CD14-positive monocyte (primary cell): ENCODE data around the gene NTNG2. TPM values are rescaled to one million over a fixed set of nuclear protein-coding genes. Genes with fewer than 3 reads are reported as not detected.
A peak's percentile ranks its signal among the peaks of the same experiment; 100 is the strongest.

Experiments used
- DNase-seq, 3 donors: peaks; one replicate each; pipeline ENCODE4 v3.0.0-alpha.2; 2011 to 2022
- H2AFZ ChIP-seq: 2 replicates; pipeline ENCODE4 v1.6.0; 2012; ENCODE audit warnings: mild to moderate bottlenecking, low read depth, low read length, inconsistent platforms; ENCODE audit not compliant: insufficient read depth, poor library complexity, severe bottlenecking
- H3K27ac ChIP-seq, 2 donors: 1 replicate in 1 of 2; 2 replicates in 1 of 2; pipeline ENCODE4 v1.5.1; 2012 to 2013; ENCODE audit warnings: low read length in 2 of 2, control low read depth in 1 of 2, inconsistent platforms in 1 of 2, low read depth in 1 of 2, mild to moderate bottlenecking in 1 of 2
- H3K27me3 ChIP-seq, 2 donors: one replicate each; pipeline versions ENCODE4 v1.6.0 to v1.6.1; 2011 to 2013; ENCODE audit warnings: low read length in 2 of 2; ENCODE audit not compliant: control insufficient read depth in 2 of 2, insufficient read depth in 2 of 2
- H3K36me3 ChIP-seq, 2 donors: replicated peaks in 1 of 2; 1 replicate in 1 of 2; 2 replicates in 1 of 2; pipeline versions ENCODE4 v1.5.1 to v1.6.1; 2012 to 2013; ENCODE audit warnings: low read length in 2 of 2, control low read depth in 1 of 2, inconsistent platforms in 1 of 2, mild to moderate bottlenecking in 1 of 2; ENCODE audit not compliant: insufficient read depth in 2 of 2, control insufficient read depth in 1 of 2
- H3K4me1 ChIP-seq, 2 donors: 1 replicate in 1 of 2; 2 replicates in 1 of 2; pipeline versions ENCODE4 v1.5.1 to v1.6.1; 2012 to 2013; ENCODE audit warnings: low read length in 2 of 2, control low read depth in 1 of 2, inconsistent platforms in 1 of 2, mild to moderate bottlenecking in 1 of 2, moderate library complexity in 1 of 2; ENCODE audit not compliant: insufficient read depth in 2 of 2, control insufficient read depth in 1 of 2
- H3K4me2 ChIP-seq: replicated peaks from 2 replicates; pipeline ENCODE3; 2012; ENCODE audit warnings: low read length, moderate library complexity, mild to moderate bottlenecking; ENCODE audit not compliant: poor library complexity, severe bottlenecking; ENCODE audit errors: extremely low read depth
- H3K4me3 ChIP-seq, 3 experiments: fragments of 200-600 bp in 1 of 3; sonication (generic) in 1 of 3; replicated peaks in 1 of 3; 1 replicate in 2 of 3; 2 replicates in 1 of 3; pipeline ENCODE4 v1.5.1; 2011 to 2013; ENCODE audit warnings: low read length in 3 of 3, mild to moderate bottlenecking in 3 of 3, control low read depth in 2 of 3, low read depth in 2 of 3, inconsistent platforms in 1 of 3, moderate library complexity in 1 of 3
- H3K79me2 ChIP-seq: 2 replicates; pipeline ENCODE4 v1.6.0; 2012; ENCODE audit warnings: mild to moderate bottlenecking, control low read depth, inconsistent platforms, low read length, moderate library complexity; ENCODE audit not compliant: insufficient read depth
- H3K9ac ChIP-seq: 2 replicates; pipeline ENCODE4 v1.6.0; 2017; ENCODE audit warnings: low read length, mild to moderate bottlenecking; ENCODE audit not compliant: insufficient read depth, poor library complexity, severe bottlenecking
- H3K9me3 ChIP-seq, 2 donors: replicated peaks in 1 of 2; 1 replicate in 1 of 2; 2 replicates in 1 of 2; pipeline versions ENCODE4 v1.5.1 to v1.6.1; 2012 to 2013; ENCODE audit warnings: low read length in 2 of 2, control low read depth in 1 of 2; ENCODE audit not compliant: control insufficient read depth in 1 of 2, insufficient read depth in 1 of 2
- H4K20me1 ChIP-seq: 2 replicates; pipeline ENCODE4 v1.6.0; 2012; ENCODE audit warnings: mild to moderate bottlenecking, low read length, control low read depth, moderate library complexity; ENCODE audit not compliant: insufficient read depth
- H3K27ac Mint-ChIP-seq, 7 donors: one replicate each; pipeline ENCODE4 v1.8.0; 2020; ENCODE audit warnings: mild to moderate bottlenecking in 7 of 7, mixed read lengths in 7 of 7, moderate library complexity in 6 of 7, inconsistent platforms in 2 of 7
- H3K27me3 Mint-ChIP-seq, 3 donors: one replicate each; pipeline ENCODE4 v1.8.0; 2021 to 2022; ENCODE audit warnings: low read depth in 3 of 3, mild to moderate bottlenecking in 3 of 3, mixed read lengths in 3 of 3, moderate library complexity in 3 of 3, inconsistent platforms in 1 of 3
- H3K36me3 Mint-ChIP-seq, 2 donors: one replicate each; pipeline ENCODE4 v1.8.0; 2020; ENCODE audit warnings: mixed read lengths in 2 of 2, inconsistent platforms in 1 of 2, mild to moderate bottlenecking in 1 of 2
- H3K4me1 Mint-ChIP-seq: one replicate; pipeline ENCODE4 v1.8.0; 2020; ENCODE audit warnings: mild to moderate bottlenecking, mixed read lengths
- H3K4me3 Mint-ChIP-seq, 2 donors: one replicate each; pipeline ENCODE4 v1.8.0; 2020; ENCODE audit warnings: mild to moderate bottlenecking in 2 of 2, mixed read lengths in 2 of 2, moderate library complexity in 1 of 2
- H3K9me3 Mint-ChIP-seq, 7 donors: one replicate each; pipeline ENCODE4 v1.8.0; 2020 to 2022; ENCODE audit warnings: mixed read lengths in 7 of 7, mild to moderate bottlenecking in 6 of 7, moderate library complexity in 6 of 7, inconsistent platforms in 2 of 7
- CTCF ChIP-seq: fragments of 200-600 bp; IDR thresholded peaks from one replicate; pipeline ENCODE4 v1.8.0; 2022; ENCODE audit warnings: antibody characterized with exemption, mild to moderate bottlenecking
- WGBS: methylation state at CpG from one replicate; pipeline ENCODE4 v1.1.5; 2013; ENCODE audit warnings: missing lambda C conversion rate; ENCODE audit not compliant: insufficient coverage; 5-methylcytosine and 5-hydroxymethylcytosine counted together
- intact Hi-C, 2 donors: fragments of 100-400 bp; cut with micrococcal nuclease; formaldehyde crosslinking; loops; one replicate each; pipeline versions ENCODE4 v1.15.0 to v1.15.1; 2023
- polyA plus RNA-seq, 3 donors: library from polyadenylated mRNA; depleted of rRNA in 1 of 3; unstranded in 2 of 3; stranded (reverse) in 1 of 3; fragments of 300-500 nt in 2 of 3; fragments of >200 nt in 1 of 3; fragmentation: Illumina TruSeq in 2 of 3; gene quantifications; 1 replicate in 2 of 3; 2 replicates in 1 of 3; pipeline ENCODE4 v1.2.3, GENCODE V29; 2012 to 2021

NTNG2 gene
- polyA plus RNA-seq, 3 donors = 2.1 to 10.0 (median 5.0) TPM

- no peak overlapping the region for H3K9ac ChIP-seq
- no peaks in the 10 kb centered on the region for H3K79me2 ChIP-seq
- WGBS = 0% methylated on average over 12 of the region's 29 CpGs
- Mint-ChIP-seq H3K9me3 (peaks cover 0 to 15% (median 7%) of the 10 kb centered on the region in 7 donors), H3K4me3 (peak overlapping the region in 1 of 2 donors; percentile 83), H3K4me1 (peaks cover 21% of the 10 kb centered on the region), H3K36me3 (peaks cover 4 to 9% of the 10 kb centered on the region in 2 donors), H3K27me3 (peaks cover 62 to 89% (median 80%) of the 10 kb centered on the region in 3 donors), H3K27ac (no peak overlapping the region)
- H3K4me3 ChIP-seq = peak overlapping the region in 1 of 3 experiments; percentile 80
- H3K36me3 ChIP-seq = no peaks in the 10 kb centered on the region
- peak overlapping the region; percentile 79 for H3K4me2 ChIP-seq
- intact Hi-C loops = no loop called here
- H3K9me3 ChIP-seq = peaks cover 0 to 12% of the 10 kb centered on the region in 2 donors
- TF ChIP-seq CTCF = no peak
- H2AFZ ChIP-seq = no peak overlapping the region
- H3K4me1 ChIP-seq = peaks cover 20 to 32% of the 10 kb centered on the region in 2 donors
- peak in 2 of 3 donors; percentile 7 to 15 for DNase-seq
- H3K27ac ChIP-seq = no peak overlapping the region
- H3K27me3 ChIP-seq = peaks cover 35 to 76% of the 10 kb centered on the region in 2 donors
- peaks cover 14% of the 10 kb centered on the region for H4K20me1 ChIP-seq
These were observed 1.6 kb downstream of the NTNG2 start for GRCh38 chr9:132163457-132163875.

- H3K4me3 ChIP-seq = no peak overlapping the region
- H3K27ac Mint-ChIP-seq = no peak overlapping the region
- H3K36me3 ChIP-seq = no peaks in the 10 kb centered on the region
- H3K9me3 Mint-ChIP-seq = peaks cover 0 to 15% (median 7%) of the 10 kb centered on the region in 7 donors
- peaks cover 35 to 73% of the 10 kb centered on the region in 2 donors for H3K27me3 ChIP-seq
- peaks cover 61 to 86% (median 81%) of the 10 kb centered on the region in 3 donors for H3K27me3 Mint-ChIP-seq
- intact Hi-C loops = no loop called here
- peaks cover 21% of the 10 kb centered on the region for H3K4me1 Mint-ChIP-seq
- peak overlapping the region; percentile 79 for H3K4me2 ChIP-seq
- peaks cover 20 to 32% of the 10 kb centered on the region in 2 donors for H3K4me1 ChIP-seq
- DNase-seq = no peak
- WGBS = 17% methylated on average over 30 of the region's 45 CpGs
- H3K36me3 Mint-ChIP-seq = peaks cover 4 to 9% of the 10 kb centered on the region in 2 donors
- no peak overlapping the region for H3K9ac ChIP-seq
- no peak for TF ChIP-seq CTCF
- H3K79me2 ChIP-seq = no peaks in the 10 kb centered on the region
- H4K20me1 ChIP-seq = peaks cover 14% of the 10 kb centered on the region
- H2AFZ ChIP-seq = no peak overlapping the region
- no peak overlapping the region for H3K27ac ChIP-seq
- H3K4me3 Mint-ChIP-seq = peak overlapping the region in 1 of 2 donors; percentile 83
- peaks cover 0 to 12% of the 10 kb centered on the region in 2 donors for H3K9me3 ChIP-seq
These were observed 2.2 kb downstream of the NTNG2 start for GRCh38 chr9:132163876-132164603.
